ENCODE measurements around the gene CTNND2. TPM values are rescaled to one million over a fixed set of nuclear protein-coding genes. Genes with fewer than 3 reads are reported as not detected.

The CTNND2 gene
- total RNA-seq, 1 experiment from 2014 or later: 7.0 TPM

GRCh38 chr5:11181940-11182339, 722.3 kb downstream of the CTNND2 start:
- no peak for TF ChIP-seq CTCF (conservative IDR thresholded peaks at IDR 0.05)
- Histone ChIP-seq H3K23me2 (ENCODE audit: insufficient read length, low read depth, low read length, poor library complexity, severe bottlenecking) (no peaks in the 10 kb centered on the region), H4K8ac (replicated peaks; ENCODE audit: insufficient read length, low read depth, low read length) (no peak overlapping the region), H2BK20ac (ENCODE audit: low read depth, low read length, poor library complexity, severe bottlenecking) (no peak overlapping the region), H2AFZ (ENCODE audit: low read length) (no peak overlapping the region), H4K5ac (ENCODE audit: insufficient read length, low read depth, low read length) (no peak overlapping the region), H2AK5ac (ENCODE audit: insufficient read length, low read length) (no peak overlapping the region), H3K18ac (ENCODE audit: insufficient read length, low read depth, low read length) (peak overlapping the region; percentile 61), H2BK12ac (ENCODE audit: insufficient read length, low read depth, low read length) (no peak overlapping the region), H3K4ac (ENCODE audit: low read depth, low read length) (peak overlapping the region; percentile 9; the same call in 1 of the 2 replicates), H3K9me3 (ENCODE audit: control insufficient read depth, low read depth, low read length) (no peaks in the 10 kb centered on the region), H3K23ac (ENCODE audit: insufficient read length, low read depth, low read length) (no peak overlapping the region), H4K20me1 (ENCODE audit: control insufficient read depth, insufficient read depth, insufficient read length) (no peaks in the 10 kb centered on the region), H2BK5ac (ENCODE audit: insufficient read length, low read length) (no peak overlapping the region), H2BK120ac (ENCODE audit: low read depth, low read length, poor library complexity, severe bottlenecking) (no peak overlapping the region), H3K79me1 (ENCODE audit: insufficient read depth, low read depth, low read length, poor library complexity, severe bottlenecking) (no peaks in the 10 kb centered on the region), H3K4me2 (ENCODE audit: insufficient read depth, insufficient read length, low read length) (no peak overlapping the region), H3K79me2 (ENCODE audit: insufficient read depth, low read length) (no peaks in the 10 kb centered on the region), H2BK15ac (ENCODE audit: low read depth, low read length) (no peak overlapping the region), H3K4me1 (ENCODE audit: insufficient read depth, low read length) (no peaks in the 10 kb centered on the region), H3K27ac (ENCODE audit: insufficient read length, low read depth, low read length) (no peak overlapping the region), H3K9ac (ENCODE audit: extremely low read depth, insufficient read length, low read length) (no peak overlapping the region), H3K14ac (ENCODE audit: insufficient read depth, low read length) (peak overlapping the region; percentile 42; the same call in 1 of the 2 replicates), H3K56ac (ENCODE audit: insufficient read length, low read depth, low read length) (no peak overlapping the region), H4K91ac (ENCODE audit: insufficient read length, low read depth, low read length) (no peak overlapping the region), H3K27me3 (ENCODE audit: insufficient read depth, low read length) (no peaks in the 10 kb centered on the region), H3T11ph (ENCODE audit: low read length) (no peak overlapping the region)
- no peak overlapping the region for H3K4me3 Mint-ChIP-seq
- peaks cover 0 to 5% of the 10 kb centered on the region in 2 experiments; a peak in 3 of 5 replicates for H3K9me3 Mint-ChIP-seq
- WGBS (ENCODE audit: extremely low coverage, insufficient read length, low lambda C conversion rate): 100% methylated on average over 1 of the region's 5 CpGs
- DNase-seq: no peak
- H3K36me3 Mint-ChIP-seq (ENCODE audit: insufficient read depth in 1 of 3, low read depth in 3 of 3): no peaks in the 10 kb centered on the region; a peak in 3 of 7 replicates
- no peaks in the 10 kb centered on the region for H3K4me1 Mint-ChIP-seq
- no peaks in the 10 kb centered on the region; the same call in 1 of the 2 replicates for H3K27me3 Mint-ChIP-seq (ENCODE audit: low read depth)
- H3K27ac Mint-ChIP-seq: no peak overlapping the region
